BJ (cell line): ENCODE results near the gene RSPRY1. TPM values are rescaled to one million over a fixed set of nuclear protein-coding genes. Genes with fewer than 3 reads are reported as not detected.

Experiments used
- CTCF ChIA-PET: fragments of 350-600 bp; formaldehyde crosslinking; extraction: SDS; loops from one replicate; lab custom pipeline; 2021; ENCODE audit warnings: antibody characterized with exemption, inconsistent platforms; lab: Yijun Ruan, JAX
- POLR2A ChIA-PET: fragments of 300-600 bp; sonication (Branson Sonifier 250); formaldehyde crosslinking; extraction: SDS; loops from one replicate; lab custom pipeline; 2021; ENCODE audit warnings: antibody characterized with exemption; lab: Charles Lee
- DNase-seq: peaks from one replicate; pipeline ENCODE4 v3.0.0-alpha.2; 2011; ENCODE audit warnings: low read depth
- H3K27me3 ChIP-seq: 2 replicates; pipeline ENCODE4 v1.6.0; 2011; ENCODE audit warnings: low read length; ENCODE audit not compliant: control insufficient read depth, insufficient read depth
- H3K36me3 ChIP-seq: 2 replicates; pipeline ENCODE4 v1.5.1; 2011; ENCODE audit warnings: low read length; ENCODE audit not compliant: control insufficient read depth, insufficient read depth
- H3K4me3 ChIP-seq: 2 replicates; pipeline ENCODE4 v1.5.1; 2011; ENCODE audit warnings: low read depth, mild to moderate bottlenecking, control low read depth, low read length
- CTCF ChIP-seq: IDR thresholded peaks from 2 replicates; pipeline ENCODE4 v1.5.1; 2011; ENCODE audit warnings: low read depth, mild to moderate bottlenecking, control low read depth, inconsistent platforms, low read length, moderate library complexity; ENCODE audit not compliant: insufficient read depth
- polyA plus RNA-seq: library from polyadenylated mRNA; depleted of rRNA; stranded (reverse); fragments of >200 nt; gene quantifications from 2 replicates; pipeline ENCODE4 v1.2.3, GENCODE V29; 2011

Gene RSPRY1
- polyA plus RNA-seq, 1 experiment = 29.7 TPM

GRCh38 chr16:57253466-57253865 lies 67.3 kb downstream of the RSPRY1 start:
- Histone ChIP-seq H3K4me3 (no peak overlapping the region), H3K36me3 (peaks cover 26% of the 10 kb centered on the region), H3K27me3 (no peaks in the 10 kb centered on the region)
- POLR2A ChIA-PET = no interaction called here
- TF ChIP-seq CTCF = no peak
- no peak for DNase-seq
- CTCF ChIA-PET = no interaction called here

- ChIA-PET CTCF (interaction anchor here (1.0 kb wide), 1 partner anchor 172 kb away, joined by 3 read pairs; no protein-coding TSS in a partner anchor), POLR2A (no interaction called here)
- peaks cover 15% of the 10 kb centered on the region for H3K36me3 ChIP-seq
- no peak for DNase-seq
- no peak overlapping the region for H3K4me3 ChIP-seq
- TF ChIP-seq CTCF = no peak
- no peaks in the 10 kb centered on the region for H3K27me3 ChIP-seq
These were observed 69.7 kb downstream of the RSPRY1 start for GRCh38 chr16:57255686-57256415.

- ChIA-PET CTCF (no interaction called here), POLR2A (no interaction called here)
- no peak for DNase-seq
- no peaks in the 10 kb centered on the region for H3K27me3 ChIP-seq
- no peak overlapping the region for H3K4me3 ChIP-seq
- no peak for TF ChIP-seq CTCF
- peaks cover 8% of the 10 kb centered on the region for H3K36me3 ChIP-seq
These were observed 70.7 kb downstream of the RSPRY1 start for GRCh38 chr16:57256601-57257395.

- no peak for TF ChIP-seq CTCF
- CTCF ChIA-PET = no interaction called here
- DNase-seq = no peak
These were observed 71.4 kb downstream of the RSPRY1 start for GRCh38 chr16:57257455-57258070.

More at GRCh38 chr16:57257455-57258070, 71.4 kb downstream of the RSPRY1 start:
- H3K27me3 ChIP-seq = no peaks in the 10 kb centered on the region
- peaks cover 2% of the 10 kb centered on the region; the same call in 1 of the 2 replicates for H3K36me3 ChIP-seq
- H3K4me3 ChIP-seq = no peak overlapping the region
- POLR2A ChIA-PET = no interaction called here
